Activated CD4-positive, alpha-beta T cell treated with anti-CD3 and anti-CD28 coated beads, Interleukin-2, amount 50 U/mL, for 4 hours (primary cell): ENCODE results near the gene GARIN5A.

ENCODE experiments used
- DNase-seq, 2 experiments: peaks; one replicate each; pipeline ENCODE4 v3.0.0-alpha.2; 2020

Gene GARIN5A

DNA sequence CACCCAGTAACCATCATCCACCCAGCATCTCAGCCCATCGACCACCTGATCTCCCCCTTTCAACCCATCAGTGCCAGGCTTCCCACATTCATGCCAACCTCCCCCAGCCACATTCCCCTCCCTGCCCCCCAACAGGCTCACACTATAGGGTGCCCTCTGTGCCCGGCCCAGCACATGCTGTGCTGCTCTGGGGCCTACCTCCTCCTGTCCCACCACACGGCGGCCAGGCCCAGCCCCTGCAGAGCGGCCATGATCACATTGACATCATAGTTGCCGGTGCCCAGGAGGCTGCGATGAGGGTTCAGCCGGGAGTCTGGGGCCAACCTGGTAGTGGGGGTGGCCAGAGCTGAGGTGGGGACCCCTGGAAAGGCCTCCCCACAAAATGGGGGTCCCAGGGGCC, 30.7 kb upstream of the GARIN5A start:
- DNase-seq, result no peak

DNA sequence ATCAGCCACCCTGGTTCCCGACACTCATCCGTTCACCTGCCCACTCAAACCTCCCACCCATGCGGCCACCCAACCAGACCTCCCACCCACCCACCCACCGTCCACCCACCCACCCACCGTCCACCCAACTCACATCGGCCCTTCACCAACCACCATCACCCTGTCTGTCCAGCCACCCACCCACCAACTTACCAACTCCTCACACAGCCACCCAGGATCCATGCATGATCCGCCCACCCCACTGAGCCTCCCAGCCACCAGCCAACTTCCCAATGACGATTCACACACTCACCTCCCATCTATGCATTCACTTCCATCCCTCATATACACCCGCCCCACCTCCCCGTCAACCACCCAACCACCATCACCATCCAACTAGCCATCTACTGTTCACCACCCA, 30.1 kb upstream of the GARIN5A start:
- no peak for DNase-seq

DNA sequence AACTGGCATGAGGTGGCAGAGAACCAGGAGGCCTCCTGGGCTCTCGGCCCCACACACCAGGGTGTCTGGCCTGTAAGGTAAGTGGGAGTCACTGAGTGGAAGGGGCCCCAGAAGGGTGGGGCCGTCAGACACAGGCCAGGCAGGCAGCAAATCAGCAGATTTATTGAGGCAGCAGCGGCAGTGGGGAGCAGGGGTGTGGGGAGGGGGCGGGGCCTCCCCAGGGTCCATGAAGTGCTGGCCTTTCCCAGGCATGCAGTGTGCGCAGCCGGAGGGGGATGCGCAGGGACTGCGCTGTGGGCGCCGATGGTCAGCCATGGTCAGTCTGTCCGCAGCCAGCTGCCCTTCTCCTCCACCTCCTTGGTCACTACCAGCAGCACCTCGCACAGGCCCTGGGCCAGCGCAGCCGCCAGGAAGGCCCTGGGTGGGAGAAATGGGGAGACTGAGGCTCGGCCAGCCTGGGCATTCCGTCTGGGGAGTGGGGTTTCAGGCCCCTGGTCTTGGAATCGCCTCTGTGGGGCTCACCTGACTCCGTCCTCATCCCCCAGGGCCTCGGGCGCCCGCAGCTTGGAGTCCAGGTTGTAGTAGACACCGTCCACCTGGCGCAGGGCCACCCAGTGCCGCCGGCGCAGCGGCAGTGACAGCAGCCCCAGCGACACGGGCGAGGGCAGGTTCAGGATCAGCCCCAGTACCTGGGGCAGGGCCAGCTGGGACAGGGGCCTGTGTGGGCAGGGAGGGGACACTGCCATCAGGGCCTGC, 29.4 kb upstream of the GARIN5A start:
- DNase-seq, result no peak

DNA sequence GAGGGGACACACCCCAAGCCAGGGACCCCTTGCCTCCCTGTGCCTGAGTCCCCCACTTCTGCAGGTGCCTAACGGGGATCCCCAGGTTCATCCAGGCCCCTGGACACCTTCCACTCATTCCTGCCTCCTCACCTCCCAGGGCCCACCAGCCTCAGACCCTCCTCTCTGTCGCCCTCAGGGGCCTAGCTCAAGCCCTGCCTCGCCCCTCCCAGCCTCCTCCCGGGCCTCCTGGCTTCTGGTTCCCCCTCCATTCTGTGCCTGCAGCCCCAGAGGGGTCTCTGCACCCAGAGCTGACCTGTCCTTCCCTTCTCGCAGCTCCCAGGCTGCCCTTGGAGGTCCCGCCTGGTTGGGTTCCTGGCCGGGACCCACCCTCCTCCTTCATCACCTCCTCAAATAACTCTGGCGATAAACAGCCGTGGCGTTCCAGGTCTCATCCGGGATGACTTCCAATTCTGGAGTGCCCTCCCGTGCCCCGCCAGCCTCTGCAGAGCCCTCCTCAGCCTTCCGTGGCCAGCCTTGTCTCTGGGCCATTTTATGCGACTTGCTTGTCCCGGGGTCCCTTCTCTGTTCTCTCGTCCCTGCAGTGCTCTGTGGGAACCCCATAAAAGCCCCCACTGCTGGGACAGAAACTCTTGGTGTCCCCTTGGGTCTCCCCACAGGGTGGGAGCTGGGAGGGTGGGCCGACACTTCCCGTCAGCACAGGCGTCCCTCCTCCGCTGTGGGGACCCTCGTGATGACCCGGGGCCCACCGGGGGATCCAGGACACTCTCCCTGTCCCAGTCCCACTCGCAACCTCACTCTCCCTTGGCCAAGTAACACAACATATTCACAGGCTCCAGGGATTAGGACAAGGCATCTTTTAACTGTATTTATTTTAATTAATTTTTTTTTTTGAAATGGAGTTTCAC, 25.2 kb upstream of the GARIN5A start:
- no peak for DNase-seq

DNA sequence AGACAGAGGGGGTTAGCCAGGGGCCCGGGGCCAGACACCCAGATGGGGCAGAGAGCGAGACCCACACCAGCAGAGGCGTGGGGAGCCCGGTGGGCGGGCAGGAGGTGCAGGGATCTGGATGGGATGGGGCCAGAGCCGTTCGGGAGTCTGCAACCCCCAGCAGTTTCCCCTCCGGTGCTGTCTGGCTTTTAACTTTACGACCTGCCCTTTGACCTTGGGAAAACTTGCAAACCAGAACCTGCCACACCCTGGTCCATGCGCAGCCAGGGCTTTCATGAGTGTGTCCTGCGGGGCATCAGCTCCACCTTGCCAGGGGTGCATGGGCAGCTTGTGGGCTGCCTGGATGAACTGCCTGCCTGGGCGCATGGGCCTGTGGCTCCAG, 24.5 kb upstream of the GARIN5A start:
- DNase-seq, result no peak

DNA sequence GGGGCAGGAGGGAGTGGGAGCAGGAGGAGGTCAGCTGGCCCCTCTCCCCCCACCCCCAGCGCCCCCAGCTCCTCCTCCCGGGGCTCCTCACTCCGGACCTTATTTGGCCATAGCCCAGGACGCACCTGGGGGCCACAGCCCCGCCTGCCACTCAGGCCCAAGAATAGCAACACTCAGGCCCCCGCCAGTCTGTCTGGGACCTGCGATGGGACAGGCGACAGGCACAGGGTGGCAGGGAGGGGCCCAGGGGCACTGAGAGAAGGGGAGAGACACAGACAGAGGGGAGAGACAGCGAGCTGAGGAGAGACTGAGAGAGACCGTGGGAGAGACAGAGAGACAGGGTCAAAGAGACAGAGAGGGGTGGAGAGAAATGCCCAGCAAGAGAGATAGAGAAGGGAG, 24.1 kb upstream of the GARIN5A start:
- DNase-seq, result no peak

DNA sequence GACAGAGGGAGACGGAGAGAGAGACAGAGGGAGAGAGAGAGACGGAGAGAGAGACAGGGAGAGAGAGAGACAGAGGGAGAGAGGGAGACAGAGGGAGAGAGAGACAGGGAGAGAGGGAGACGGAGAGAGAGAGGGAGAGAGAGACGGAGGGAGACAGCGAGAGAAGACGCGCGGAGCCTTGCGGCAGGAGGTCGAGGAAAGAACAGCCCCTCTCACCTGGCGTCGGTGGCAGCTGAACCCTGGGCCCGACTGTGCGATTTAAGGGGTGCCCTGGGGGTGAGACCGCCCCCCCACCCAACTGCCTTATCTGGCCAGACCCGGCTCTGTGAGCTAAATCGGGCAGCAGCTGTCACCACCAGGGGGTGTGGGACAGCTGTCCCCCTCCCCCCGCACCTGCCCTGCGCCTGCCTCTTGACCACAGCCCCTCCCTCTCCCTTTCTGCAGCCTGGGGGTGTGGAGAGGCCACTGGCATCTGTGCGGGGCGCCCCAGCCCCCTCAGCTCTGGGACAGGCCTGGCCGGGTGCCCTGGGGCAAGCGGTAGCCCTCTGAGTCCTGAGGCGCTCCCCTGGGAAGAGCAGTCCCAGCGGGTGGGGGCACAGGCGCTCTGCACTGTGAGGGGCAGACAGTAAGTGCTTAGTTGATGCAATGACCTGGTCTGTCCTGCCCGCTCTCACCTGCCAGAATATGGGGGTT, 23.6 kb upstream of the GARIN5A start:
- no peak for DNase-seq

DNA sequence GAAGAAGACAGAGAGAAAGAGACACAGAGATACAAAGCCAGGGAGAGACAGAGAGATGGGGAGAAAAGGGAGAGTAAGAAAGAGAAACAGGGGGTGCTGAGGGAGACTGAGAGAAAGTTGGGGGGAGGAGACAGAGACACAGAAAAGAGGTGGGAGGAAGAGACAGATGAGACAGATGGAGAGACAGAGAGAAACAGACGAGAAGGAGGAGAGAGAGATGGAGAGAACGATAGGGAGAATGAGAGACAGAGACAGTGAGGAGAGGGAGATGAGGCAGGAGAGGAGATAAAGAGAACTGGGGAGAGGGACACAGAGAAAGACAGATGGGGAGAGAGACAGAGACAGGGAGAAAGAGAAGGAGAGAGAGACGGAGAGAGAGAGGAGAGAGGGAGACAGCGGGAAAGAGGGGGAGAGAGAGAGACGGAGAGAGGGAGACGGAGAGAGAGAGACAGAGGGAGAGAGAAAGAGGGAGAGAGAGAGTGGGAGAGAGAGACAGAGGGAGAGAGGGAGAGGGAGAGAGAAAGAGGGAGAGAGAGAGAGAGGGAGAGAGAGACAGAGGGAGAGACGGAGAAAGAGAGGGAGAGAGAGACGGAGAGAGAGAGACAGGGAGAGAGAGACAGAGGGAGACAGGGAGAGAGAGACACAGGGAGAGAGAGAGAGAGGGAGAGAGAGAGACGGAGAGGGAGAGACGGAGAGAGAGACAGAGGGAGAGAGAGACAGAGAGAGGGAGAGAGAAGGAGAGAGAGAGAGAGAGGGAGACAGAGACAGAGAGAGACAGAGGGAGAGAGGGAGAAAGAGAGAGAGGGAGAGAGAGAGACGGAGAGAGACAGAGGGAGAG, 21.8 kb upstream of the GARIN5A start:
- no peak for DNase-seq

DNA sequence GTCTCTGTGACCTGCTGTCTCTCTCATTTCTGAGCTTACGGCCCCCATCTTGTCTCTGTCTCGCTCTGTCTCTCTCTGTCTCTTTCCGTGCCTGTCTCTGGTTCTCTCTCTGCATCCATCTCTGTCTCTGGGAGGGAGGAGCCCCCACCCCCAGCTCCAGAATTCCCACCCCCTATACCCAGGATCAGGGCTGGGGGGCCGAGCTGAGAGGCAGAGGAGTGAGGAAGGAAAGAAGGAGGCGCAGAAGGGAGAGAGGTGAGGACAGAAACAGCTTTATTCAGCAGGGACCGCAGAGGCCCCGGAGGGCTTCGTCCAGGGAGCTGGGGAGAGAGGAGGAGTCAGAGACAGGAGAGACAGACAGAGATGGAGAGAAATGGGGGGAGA, 20.4 kb upstream of the GARIN5A start:
- no peak for DNase-seq

DNA sequence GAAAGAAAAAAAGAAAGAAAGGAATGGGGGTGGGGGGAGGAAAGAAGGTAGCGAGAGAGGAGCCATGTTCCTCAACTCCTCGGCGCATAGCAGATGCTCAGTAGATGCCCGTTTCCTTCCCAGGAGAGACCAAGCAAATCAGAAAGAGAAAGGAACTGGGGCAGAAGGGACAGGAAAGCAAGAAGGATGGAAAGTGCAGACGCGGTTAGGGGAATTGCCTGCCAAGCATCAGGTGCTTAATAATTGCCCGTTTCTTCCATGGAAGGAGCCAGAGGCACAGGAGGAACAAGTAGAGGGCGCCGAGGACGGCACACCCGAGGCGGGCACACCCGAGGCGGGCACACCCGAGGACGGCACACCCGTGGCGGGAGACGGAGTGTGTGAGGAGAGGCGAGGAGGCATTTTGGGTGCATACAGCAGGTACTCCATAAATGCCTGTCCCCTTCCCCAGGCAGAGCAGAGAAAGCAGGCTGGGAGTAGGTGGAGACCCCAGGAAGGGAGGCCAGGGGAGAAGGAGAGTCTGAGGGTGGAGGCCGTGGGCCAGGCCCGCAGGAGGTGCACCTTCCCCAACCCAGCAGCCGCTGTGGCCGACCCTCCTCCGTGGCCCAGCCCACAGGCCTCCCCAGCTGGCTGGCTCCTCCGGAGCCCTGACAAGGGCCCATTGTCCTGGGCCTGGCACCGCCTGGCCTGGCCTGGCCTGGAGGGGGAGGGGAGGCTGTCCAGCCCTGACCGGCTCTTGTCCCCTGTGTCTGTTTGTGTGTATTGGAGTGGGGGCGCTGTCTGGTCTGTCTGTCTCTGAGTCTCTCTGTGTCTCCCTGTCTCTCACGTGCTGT, 19.8 kb upstream of the GARIN5A start:
- DNase-seq, result no peak

DNA sequence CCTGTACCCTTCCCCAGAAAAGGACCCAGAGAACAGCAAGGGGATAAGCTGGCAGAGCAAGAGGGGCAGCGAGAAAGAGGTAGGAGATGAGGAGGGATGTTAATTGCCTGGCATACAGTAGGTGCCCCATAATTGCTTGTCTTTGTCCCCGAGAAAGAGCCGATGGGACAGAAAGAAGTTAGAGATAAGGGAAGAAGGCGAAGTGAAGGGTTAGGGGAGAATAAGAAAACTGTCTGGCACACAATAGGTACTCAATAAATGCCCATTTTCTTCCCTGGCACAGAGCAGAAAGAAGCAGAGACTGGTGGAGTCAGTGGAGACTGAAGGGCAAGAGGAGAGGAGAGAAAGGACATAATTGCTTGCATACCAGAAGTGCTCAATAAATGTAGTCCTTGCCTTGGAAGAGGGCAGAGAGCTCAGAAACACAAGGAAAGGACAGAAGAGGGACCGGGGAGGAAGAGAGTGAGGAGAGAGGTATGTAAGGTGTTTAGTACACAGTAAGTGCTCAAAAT, 18.4 kb upstream of the GARIN5A start:
- DNase-seq, result no peak

DNA sequence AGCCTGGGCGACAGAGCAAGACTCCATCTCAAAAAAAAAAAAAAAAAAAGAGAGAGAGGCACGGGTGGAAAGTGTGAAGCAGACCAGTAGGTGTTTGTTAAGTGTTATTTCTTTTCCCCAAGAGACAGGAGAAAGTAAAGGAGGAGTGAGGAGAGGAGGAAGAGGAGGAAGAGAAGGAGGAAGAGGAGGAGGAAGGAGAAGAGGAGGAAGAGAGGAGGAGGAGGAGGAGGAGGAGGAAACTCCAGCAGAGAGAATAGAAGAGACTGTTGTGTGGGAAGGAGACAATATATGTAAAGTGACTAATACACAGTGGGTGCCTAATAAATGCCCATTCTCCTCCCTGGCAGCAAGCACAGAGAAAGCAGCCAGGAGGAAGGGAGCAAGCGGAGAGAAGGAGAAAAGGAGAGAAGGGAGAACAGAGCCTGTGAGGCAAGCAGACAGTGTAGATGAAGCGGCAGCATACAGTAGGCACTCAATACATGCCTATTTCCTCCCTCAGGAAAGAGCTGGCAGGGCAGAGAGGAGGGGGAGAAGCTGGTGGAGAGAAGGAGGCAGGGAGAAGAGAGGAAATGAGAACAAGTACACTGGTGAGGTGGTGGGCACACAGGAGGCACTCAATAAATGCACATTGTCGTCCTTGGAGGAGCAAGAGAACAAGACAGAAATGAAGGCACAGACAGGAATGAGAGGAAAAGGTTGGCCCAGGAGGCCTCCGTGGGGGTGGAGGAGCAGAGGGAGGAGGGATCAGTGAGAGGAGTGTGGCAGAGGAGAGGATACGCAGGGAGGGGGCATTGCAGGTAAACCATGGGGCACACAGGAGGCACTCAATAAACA, 17.8 kb upstream of the GARIN5A start:
- no peak for DNase-seq

DNA sequence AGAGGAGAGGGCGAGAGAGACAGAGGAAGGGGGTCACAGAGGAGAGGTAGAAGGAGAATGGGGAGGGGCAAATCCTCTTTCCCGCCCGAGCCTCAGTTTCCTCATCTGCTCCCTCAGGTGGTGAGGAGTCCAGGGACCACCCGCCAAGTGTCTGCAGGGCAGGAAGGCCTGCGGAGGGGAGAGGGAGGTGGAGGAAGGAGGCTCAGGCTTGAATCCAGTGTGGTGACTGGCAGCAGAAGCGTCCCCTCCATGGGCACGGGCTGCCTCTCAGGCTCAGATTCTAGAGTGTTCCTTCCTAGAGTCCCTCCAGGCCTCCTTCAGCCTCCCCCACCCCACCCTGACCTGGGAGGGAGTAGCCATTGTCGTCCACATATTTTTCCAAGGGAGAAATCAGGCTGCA, 16.5 kb upstream of the GARIN5A start:
- no peak for DNase-seq

DNA sequence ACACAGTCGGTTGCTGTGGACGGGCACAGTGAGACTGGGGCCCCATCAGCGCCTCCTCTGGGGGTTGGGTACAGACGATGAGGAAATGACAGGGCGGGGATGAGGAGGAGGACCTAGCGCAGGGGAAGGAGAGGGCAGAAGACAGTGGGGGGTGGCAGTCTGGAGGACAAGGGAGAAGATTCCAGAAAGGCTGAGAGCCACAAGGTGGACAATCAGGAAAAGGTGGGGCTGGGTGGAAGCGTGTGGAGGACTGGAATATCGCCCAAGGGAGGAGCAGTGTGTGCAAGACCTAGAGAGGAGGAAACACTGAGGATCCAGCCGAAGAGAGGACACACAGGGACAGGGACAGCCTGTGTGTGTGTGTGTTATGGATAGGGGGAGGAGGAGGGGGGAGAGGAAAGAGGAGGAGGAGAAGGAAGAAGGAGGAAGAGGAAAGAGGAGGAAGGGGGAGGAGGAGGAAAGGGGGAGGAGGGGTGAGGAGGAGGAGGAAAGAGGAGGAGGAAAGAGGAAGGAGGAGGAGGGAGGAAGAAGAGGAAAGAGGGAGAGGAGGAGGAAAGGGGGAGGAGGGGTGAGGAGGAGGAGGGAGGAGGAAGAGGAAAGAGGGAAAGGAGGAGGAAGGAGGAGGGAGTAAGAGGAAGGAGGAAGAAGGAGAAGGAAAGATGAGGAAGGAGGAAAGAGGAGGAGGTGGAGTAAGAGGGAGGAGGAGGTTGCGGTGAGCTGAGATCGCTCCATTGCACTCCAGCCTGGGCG, 15.8 kb upstream of the GARIN5A start:
- peak; percentile 25 to 28 for DNase-seq

DNA sequence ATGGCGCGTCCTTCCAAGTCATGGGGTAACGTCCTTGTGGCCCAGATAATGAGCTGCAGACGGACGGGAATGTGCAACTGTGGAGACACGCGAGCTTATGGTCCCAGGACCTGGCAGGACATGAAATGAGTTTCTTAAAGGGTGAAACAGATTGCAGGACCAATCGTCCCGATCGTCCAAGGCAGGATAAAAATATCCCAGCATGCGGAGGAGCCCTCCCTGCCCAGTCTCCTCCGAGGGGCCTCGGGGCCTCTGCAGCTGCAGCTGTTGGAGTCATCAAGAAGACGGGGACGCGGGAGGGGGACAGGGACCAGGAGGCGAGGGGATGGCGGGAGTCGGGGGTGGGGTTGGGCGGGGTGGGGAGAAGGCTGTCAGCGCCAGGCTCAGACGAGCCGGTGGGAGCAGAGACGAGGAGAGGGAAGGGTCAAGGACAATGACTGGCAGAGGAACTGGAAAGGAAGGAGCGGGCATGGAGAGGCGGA, 14.4 kb upstream of the GARIN5A start:
- no peak for DNase-seq

DNA sequence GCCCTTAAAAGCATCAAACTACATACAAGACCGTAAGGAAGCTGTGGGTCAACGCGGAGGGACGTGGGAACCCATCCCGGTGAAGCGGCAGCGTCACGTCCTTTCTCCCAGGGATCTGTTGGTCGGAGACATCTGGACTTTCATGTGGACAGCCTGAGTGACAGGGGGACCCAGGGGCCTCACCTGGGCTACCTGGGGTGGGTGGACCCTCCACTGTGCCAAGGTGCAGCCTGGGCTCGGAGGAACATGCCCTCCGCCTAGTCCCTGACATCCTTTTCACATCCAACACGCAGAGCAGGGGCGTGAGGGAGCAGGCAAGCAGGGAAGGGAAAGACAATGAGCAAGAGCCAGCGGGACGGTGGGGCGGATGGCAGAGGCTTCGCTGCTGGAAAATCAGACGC, 13.8 kb upstream of the GARIN5A start:
- DNase-seq, result no peak

DNA sequence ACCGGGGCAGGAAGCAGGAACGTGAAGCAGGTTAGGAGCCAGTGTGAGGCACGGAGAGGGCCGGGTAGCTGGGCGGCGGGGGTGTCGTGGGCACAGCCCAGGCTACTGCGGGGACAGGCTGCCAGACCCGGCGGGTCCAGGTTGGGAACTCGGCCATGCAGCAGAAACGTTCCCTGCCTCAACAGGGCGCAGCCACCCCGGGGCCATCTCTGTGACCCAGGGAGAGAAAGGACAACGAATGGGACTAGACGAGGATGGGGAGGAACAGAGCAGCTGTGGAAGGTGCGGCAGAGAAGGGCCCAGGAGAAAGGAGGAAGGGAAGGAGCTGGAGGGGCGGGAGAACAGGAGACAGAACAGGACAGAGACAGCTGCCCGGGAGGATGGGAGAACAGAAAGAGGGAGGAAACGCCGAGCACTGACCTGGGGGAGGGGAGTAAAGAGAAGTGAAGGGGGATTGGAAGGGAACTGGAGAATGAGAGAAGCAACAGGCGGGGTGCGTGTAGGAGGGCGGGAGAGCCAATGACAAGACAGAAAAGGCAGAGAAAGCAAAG, 12.9 kb upstream of the GARIN5A start:
- DNase-seq, result no peak

DNA sequence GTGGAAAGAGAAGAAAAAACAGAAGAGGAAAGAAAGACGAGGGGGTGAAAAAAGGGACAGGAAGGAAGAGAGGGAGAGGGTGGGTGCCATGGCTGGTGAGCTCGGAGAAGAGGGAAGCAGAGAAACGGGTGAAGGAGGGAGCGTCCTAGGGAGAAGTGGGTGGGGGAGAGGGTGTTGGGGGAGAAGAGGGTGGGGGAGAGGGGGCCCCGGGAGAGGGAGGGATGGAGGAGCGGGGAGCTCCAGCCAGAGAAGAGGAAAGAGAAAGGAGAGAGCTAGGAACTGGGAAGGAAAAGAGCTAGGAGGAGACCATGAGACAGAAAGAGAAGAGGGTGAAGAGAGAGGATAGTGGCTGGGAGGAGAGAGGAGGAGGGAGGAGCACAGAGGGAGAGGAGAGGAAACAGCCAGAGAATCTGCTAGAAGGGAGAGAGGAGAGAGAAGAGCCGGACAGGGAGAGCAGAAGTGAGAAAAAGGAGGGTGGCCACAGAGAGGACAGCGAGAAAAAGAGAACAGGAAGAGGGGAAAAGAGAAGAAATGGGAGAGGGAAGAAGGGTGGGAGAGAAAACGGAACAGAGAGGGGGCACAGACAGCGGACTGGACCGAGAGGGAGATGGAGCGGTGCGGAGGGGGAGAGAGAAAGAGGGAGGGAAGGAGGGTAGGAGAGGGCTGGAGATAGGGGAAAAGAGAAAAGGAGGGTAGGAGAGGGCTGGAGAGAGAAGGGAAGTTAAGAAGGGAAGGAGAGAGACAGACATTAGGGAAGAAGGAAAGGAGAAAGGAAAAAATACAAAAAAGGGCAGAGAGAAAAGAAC, 11.9 kb upstream of the GARIN5A start:
- no peak for DNase-seq
